ENCODE results near the gene CRTC1.
A peak's percentile ranks its signal among the peaks of the same experiment; 100 is the strongest.
"Not testable (repeated sequence)": the region's sequence is repeated elsewhere in the genome, so short reads cannot be mapped to it uniquely, and the experiment has no call there.

CRTC1 gene

GRCh38 chr19:18731562-18732008, 48.1 kb downstream of the CRTC1 start:
- DNase-seq, result no peak

- peak in 1 of 3 experiments; percentile 31 for DNase-seq
Observed at GRCh38 chr19:18733196-18733647, 49.7 kb downstream of the CRTC1 start.

- not testable (repeated sequence) for DNase-seq
Observed at GRCh38 chr19:18733762-18734332, 50.4 kb downstream of the CRTC1 start.

GRCh38 chr19:18735324-18735723, 51.8 kb downstream of the CRTC1 start:
- peak in 2 of 3 experiments; percentile 18 to 58 for DNase-seq

- DNase-seq, result no peak
Observed at GRCh38 chr19:18735752-18736151, 52.3 kb downstream of the CRTC1 start.

GRCh38 chr19:18736415-18737336, 53.2 kb downstream of the CRTC1 start:
- no peak for DNase-seq

GRCh38 chr19:18737337-18737953, 54.0 kb downstream of the CRTC1 start:
- no peak for DNase-seq

GRCh38 chr19:18737954-18738351, 54.5 kb downstream of the CRTC1 start:
- DNase-seq, result no peak

- no peak for DNase-seq
Observed at GRCh38 chr19:18738961-18739690, 55.6 kb downstream of the CRTC1 start.

- DNase-seq, result peak; percentile 4 to 91 (median 77)
Observed at GRCh38 chr19:18741124-18742121, 57.9 kb downstream of the CRTC1 start.

GRCh38 chr19:18742324-18742723, 58.8 kb downstream of the CRTC1 start:
- DNase-seq, result no peak

GRCh38 chr19:18742838-18743783, 59.6 kb downstream of the CRTC1 start:
- DNase-seq, result no peak

- DNase-seq, result no peak
Observed at GRCh38 chr19:18743784-18744418, 60.4 kb downstream of the CRTC1 start.

- no peak for DNase-seq
Observed at GRCh38 chr19:18745012-18745735, 61.7 kb downstream of the CRTC1 start.

- DNase-seq, result no peak
Observed at GRCh38 chr19:18745931-18746330, 62.5 kb downstream of the CRTC1 start.

- DNase-seq, result no peak
Observed at GRCh38 chr19:18746401-18747325, 63.2 kb downstream of the CRTC1 start.

GRCh38 chr19:18749362-18750231, 66.1 kb downstream of the CRTC1 start:
- DNase-seq, result no peak

Data from NCI-H1417 (cell line).